HepG2 (cell line): ENCODE data around the gene NBPF1. TPM values are rescaled to one million over a fixed set of nuclear protein-coding genes. Genes with fewer than 3 reads are reported as not detected.

Source experiments
- IKZF1 ChIP-seq: fragments of 450-650 bp; IDR thresholded peaks from 2 replicates; pipeline ENCODE4 v1.7.1; 2016
- KLF16 ChIP-seq, 2 experiments: sonication (generic) in 1 of 2; formaldehyde crosslinking in 1 of 2; IDR thresholded peaks; 2 replicates each; pipeline versions ENCODE4 v1.6.1 to v1.8.0; 2016 to 2023; ENCODE audit warnings: missing genetic modification reagents in 2 of 2, missing compliant biosample characterization in 1 of 2
- SIN3A ChIP-seq: IDR thresholded peaks from 2 replicates; pipeline ENCODE4 v1.6.1; 2011; ENCODE audit warnings: low read depth, mild to moderate bottlenecking, control low read depth, low read length, borderline replicate concordance
- STAT5B ChIP-seq: sonication (generic); formaldehyde crosslinking; IDR thresholded peaks from 2 replicates; pipeline ENCODE4 v1.4.0; 2020; ENCODE audit warnings: missing genetic modification reagents
- ZNF652 ChIP-seq: IDR thresholded peaks from 2 replicates; pipeline ENCODE4 v1.6.1; 2016; ENCODE audit warnings: low read depth, borderline replicate concordance
- ZNF7 ChIP-seq: IDR thresholded peaks from 2 replicates; pipeline ENCODE4 v1.6.1; 2016; ENCODE audit warnings: missing biosample characterization, missing genetic modification reagents
- polyA plus RNA-seq, 8 experiments: library from polyadenylated mRNA; depleted of rRNA in 3 of 8; stranded (reverse) in 7 of 8; unstranded in 1 of 8; fragments of >200 nt; fragmentation: Illumina TruSeq in 4 of 8; extraction: Trizol in 4 of 8; gene quantifications; 2 replicates each; pipeline versions ENCODE4 v1.2.1 to v1.2.3, GENCODE V29; 2011 to 2016; ENCODE audit warnings: low read depth in 4 of 8, missing spikeins in 1 of 8, mixed read lengths in 1 of 8; ENCODE audit not compliant: insufficient read depth in 1 of 8
- total RNA-seq, 5 experiments: library from RNA; depleted of rRNA; stranded (reverse); fragments of >200 nt; fragmentation: Illumina TruSeq; extraction: Trizol; gene quantifications; 2 replicates each; pipeline ENCODE4 v1.2.3, GENCODE V29; 2016; ENCODE audit warnings: low read depth in 1 of 5
- TF ChIP-seq, protein P1 (sequence below): IDR thresholded peaks from 2 replicates; pipeline ENCODE4 v1.6.1; 2018; ENCODE audit warnings: missing genetic modification reagents, mild to moderate bottlenecking, missing compliant biosample characterization
- TF ChIP-seq, protein P2 (sequence below): sonication (generic); formaldehyde crosslinking; IDR thresholded peaks from 2 replicates; pipeline ENCODE4 v1.4.0; 2020; ENCODE audit warnings: missing genetic modification reagents
- TF ChIP-seq, protein P3 (sequence below): sonication (generic); formaldehyde crosslinking; IDR thresholded peaks from 2 replicates; pipeline ENCODE4 v1.5.0; 2020; ENCODE audit warnings: missing genetic modification reagents
- TF ChIP-seq, protein P4 (sequence below): sonication (generic); formaldehyde crosslinking; IDR thresholded peaks from 2 replicates; pipeline ENCODE4 v1.4.0; 2020; ENCODE audit warnings: mild to moderate bottlenecking, missing genetic modification reagents
- TF ChIP-seq, protein P5 (sequence below): sonication (generic); formaldehyde crosslinking; IDR thresholded peaks from 2 replicates; pipeline ENCODE4 v1.4.0; 2020; ENCODE audit warnings: missing genetic modification reagents, low read depth, mild to moderate bottlenecking, borderline replicate concordance

Gene NBPF1
- total and polyA plus RNA-seq, 2 of the 13 experiments (the other 11 are each of a cell fraction or from before 2014, with no cell fraction given), result 30.3 to 35.6 TPM

DNA sequence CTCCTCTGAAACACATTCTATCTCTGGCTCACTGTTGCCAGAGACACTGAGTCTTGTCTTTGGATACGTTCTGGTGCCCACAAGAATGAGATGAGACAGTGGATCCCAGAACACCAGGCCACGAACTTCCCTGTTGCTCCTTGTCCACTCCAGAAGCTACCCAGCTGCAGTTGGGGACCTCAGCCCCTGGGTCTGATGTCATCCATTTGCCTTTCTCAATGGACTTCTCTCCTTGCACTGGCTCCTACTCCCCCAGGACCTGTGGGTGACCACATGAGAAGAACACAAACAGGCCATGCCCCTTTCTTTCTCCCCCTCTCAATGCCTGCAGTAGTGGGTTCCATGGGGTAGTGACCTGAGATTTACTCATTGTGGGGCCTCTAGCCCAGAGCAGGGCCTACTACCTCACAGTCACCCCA, 5.9 kb downstream of the NBPF1 start (continued):
- TF ChIP-seq, protein P1, sequence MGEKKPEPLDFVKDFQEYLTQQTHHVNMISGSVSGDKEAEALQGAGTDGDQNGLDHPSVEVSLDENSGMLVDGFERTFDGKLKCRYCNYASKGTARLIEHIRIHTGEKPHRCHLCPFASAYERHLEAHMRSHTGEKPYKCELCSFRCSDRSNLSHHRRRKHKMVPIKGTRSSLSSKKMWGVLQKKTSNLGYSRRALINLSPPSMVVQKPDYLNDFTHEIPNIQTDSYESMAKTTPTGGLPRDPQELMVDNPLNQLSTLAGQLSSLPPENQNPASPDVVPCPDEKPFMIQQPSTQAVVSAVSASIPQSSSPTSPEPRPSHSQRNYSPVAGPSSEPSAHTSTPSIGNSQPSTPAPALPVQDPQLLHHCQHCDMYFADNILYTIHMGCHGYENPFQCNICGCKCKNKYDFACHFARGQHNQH (CRISPR knock-in tag), result no peak
- TF ChIP-seq, protein P2, sequence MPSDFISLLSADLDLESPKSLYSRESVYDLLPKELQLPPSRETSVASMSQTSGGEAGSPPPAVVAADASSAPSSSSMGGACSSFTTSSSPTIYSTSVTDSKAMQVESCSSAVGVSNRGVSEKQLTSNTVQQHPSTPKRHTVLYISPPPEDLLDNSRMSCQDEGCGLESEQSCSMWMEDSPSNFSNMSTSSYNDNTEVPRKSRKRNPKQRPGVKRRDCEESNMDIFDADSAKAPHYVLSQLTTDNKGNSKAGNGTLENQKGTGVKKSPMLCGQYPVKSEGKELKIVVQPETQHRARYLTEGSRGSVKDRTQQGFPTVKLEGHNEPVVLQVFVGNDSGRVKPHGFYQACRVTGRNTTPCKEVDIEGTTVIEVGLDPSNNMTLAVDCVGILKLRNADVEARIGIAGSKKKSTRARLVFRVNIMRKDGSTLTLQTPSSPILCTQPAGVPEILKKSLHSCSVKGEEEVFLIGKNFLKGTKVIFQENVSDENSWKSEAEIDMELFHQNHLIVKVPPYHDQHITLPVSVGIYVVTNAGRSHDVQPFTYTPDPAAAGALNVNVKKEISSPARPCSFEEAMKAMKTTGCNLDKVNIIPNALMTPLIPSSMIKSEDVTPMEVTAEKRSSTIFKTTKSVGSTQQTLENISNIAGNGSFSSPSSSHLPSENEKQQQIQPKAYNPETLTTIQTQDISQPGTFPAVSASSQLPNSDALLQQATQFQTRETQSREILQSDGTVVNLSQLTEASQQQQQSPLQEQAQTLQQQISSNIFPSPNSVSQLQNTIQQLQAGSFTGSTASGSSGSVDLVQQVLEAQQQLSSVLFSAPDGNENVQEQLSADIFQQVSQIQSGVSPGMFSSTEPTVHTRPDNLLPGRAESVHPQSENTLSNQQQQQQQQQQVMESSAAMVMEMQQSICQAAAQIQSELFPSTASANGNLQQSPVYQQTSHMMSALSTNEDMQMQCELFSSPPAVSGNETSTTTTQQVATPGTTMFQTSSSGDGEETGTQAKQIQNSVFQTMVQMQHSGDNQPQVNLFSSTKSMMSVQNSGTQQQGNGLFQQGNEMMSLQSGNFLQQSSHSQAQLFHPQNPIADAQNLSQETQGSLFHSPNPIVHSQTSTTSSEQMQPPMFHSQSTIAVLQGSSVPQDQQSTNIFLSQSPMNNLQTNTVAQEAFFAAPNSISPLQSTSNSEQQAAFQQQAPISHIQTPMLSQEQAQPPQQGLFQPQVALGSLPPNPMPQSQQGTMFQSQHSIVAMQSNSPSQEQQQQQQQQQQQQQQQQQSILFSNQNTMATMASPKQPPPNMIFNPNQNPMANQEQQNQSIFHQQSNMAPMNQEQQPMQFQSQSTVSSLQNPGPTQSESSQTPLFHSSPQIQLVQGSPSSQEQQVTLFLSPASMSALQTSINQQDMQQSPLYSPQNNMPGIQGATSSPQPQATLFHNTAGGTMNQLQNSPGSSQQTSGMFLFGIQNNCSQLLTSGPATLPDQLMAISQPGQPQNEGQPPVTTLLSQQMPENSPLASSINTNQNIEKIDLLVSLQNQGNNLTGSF (CRISPR knock-in tag), result 0 out of 2 replicates have a peak, but pooled peaks have one; percentile 39
- TF ChIP-seq KLF16 (CRISPR knock-in tag; IDR thresholded peaks at IDR 0.05), result no peak
- TF ChIP-seq ZNF652 (CRISPR knock-in tag), result no peak
- no peak for TF ChIP-seq ZNF7 (CRISPR knock-in tag)
- no peak for TF ChIP-seq SIN3A
- TF ChIP-seq, protein P3, sequence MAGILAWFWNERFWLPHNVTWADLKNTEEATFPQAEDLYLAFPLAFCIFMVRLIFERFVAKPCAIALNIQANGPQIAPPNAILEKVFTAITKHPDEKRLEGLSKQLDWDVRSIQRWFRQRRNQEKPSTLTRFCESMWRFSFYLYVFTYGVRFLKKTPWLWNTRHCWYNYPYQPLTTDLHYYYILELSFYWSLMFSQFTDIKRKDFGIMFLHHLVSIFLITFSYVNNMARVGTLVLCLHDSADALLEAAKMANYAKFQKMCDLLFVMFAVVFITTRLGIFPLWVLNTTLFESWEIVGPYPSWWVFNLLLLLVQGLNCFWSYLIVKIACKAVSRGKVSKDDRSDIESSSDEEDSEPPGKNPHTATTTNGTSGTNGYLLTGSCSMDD, result peak; percentile 66; the same call in 1 of the 2 replicates
- TF ChIP-seq, protein P4, sequence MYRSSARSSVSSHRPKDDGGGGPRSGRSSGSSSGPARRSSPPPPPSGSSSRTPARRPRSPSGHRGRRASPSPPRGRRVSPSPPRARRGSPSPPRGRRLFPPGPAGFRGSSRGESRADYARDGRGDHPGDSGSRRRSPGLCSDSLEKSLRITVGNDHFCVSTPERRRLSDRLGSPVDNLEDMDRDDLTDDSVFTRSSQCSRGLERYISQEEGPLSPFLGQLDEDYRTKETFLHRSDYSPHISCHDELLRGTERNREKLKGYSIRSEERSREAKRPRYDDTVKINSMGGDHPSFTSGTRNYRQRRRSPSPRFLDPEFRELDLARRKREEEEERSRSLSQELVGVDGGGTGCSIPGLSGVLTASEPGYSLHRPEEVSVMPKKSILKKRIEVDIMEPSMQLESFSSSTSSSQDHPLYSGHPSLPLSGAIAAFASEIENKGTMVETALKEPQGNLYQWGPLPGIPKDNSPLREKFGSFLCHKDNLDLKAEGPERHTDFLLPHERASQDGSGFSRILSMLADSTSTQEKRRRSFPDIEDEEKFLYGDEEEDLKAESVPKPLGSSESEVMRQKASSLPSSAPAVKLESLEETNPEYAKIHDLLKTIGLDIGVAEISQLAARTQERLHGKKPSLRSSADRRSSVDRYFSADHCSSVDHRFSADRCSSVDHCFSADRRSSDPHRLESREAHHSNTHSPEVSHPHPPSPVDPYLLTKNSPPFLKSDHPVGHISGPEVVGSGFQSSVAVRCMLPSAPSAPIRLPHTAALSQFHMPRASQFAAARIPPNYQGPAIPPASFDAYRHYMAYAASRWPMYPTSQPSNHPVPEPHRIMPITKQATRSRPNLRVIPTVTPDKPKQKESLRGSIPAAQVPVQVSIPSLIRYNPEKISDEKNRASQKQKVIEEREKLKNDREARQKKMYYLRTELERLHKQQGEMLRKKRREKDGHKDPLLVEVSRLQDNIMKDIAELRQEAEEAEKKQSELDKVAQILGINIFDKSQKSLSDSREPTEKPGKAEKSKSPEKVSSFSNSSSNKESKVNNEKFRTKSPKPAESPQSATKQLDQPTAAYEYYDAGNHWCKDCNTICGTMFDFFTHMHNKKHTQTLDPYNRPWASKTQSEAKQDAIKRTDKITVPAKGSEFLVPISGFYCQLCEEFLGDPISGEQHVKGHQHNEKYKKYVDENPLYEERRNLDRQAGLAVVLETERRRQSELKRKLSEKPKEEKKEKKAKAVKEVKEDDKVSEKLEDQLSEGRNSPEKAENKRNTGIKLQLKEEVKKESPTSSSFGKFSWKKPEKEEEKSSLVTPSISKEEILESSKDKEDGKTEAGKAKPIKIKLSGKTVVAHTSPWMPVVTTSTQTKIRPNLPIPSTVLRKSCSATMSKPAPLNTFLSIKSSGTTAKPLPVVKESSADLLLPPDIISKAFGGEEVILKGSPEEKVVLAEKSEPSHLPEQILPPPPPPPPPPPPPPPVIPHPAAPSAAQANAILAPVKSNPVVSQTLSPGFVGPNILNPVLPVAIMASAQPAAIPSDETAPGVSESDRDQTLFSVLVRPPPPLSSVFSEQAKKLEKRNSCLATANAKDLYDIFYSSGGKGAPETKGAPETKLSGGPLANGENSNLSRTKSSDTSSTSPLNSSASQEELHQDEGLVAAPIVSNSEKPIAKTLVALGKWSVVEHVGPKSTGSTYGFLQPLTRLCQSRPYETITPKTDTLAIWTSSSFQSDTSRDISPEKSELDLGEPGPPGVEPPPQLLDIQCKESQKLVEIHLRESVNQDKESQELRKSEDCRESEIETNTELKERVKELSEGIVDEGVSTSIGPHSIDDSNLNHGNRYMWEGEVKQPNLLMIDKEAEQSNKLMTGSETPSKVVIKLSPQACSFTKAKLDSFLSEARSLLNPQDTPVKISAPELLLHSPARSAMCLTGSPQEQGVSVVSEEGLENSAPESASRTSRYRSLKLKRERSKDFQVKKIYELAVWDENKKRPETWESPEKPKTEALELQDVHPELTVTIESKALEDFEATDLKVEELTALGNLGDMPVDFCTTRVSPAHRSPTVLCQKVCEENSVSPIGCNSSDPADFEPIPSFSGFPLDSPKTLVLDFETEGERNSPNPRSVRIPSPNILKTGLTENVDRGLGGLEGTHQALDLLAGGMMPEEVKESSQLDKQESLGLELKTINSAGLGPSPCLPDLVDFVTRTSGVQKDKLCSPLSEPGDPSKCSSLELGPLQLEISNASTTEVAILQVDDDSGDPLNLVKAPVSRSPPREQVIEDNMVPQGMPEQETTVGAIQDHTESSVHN (CRISPR knock-in tag), result peak; percentile 78; the same call in 1 of the 2 replicates
- no peak for TF ChIP-seq STAT5B (CRISPR knock-in tag)
- TF ChIP-seq, protein P5, sequence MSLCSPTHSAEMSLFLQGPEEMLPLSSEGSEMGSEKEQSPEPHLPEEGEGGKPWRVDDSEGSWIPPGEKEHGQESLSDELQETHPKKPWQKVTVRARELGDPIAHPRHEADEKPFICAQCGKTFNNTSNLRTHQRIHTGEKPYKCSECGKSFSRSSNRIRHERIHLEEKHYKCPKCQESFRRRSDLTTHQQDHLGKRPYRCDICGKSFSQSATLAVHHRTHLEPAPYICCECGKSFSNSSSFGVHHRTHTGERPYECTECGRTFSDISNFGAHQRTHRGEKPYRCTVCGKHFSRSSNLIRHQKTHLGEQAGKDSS, result 0 out of 2 replicates have a peak, but pooled peaks have one; percentile 30
- 0 out of 2 replicates have a peak, but pooled peaks have one; percentile 15 for TF ChIP-seq IKZF1
